Glutamatergic neuron (in vitro differentiated cells): Measurements from ENCODE around the gene PFN3. TPM values are rescaled to one million over a fixed set of nuclear protein-coding genes. Genes with fewer than 3 reads are reported as not detected.

Source experiments
- DNase-seq: peaks from one replicate; pipeline ENCODE4 v3.0.0; 2022
- H3K27ac Mint-ChIP-seq: one replicate; pipeline ENCODE4 v1.8.0; 2020; ENCODE audit warnings: mild to moderate bottlenecking, mixed read lengths, inconsistent platforms; ENCODE audit not compliant: unreplicated experiment
- H3K27me3 Mint-ChIP-seq: one replicate; pipeline ENCODE4 v1.8.0; 2020; ENCODE audit warnings: mild to moderate bottlenecking, moderate library complexity, mixed read lengths, inconsistent platforms; ENCODE audit not compliant: unreplicated experiment
- H3K36me3 Mint-ChIP-seq: one replicate; pipeline ENCODE4 v1.8.0; 2020; ENCODE audit warnings: mild to moderate bottlenecking, mixed read lengths, inconsistent platforms; ENCODE audit not compliant: unreplicated experiment
- H3K4me1 Mint-ChIP-seq: one replicate; pipeline ENCODE4 v1.8.0; 2020; ENCODE audit warnings: mild to moderate bottlenecking, low read depth, mixed read lengths, inconsistent platforms; ENCODE audit not compliant: unreplicated experiment
- H3K4me3 Mint-ChIP-seq: one replicate; pipeline ENCODE4 v1.8.0; 2020; ENCODE audit warnings: mild to moderate bottlenecking, mixed read lengths, inconsistent platforms; ENCODE audit not compliant: unreplicated experiment
- H3K9me3 Mint-ChIP-seq: one replicate; pipeline ENCODE4 v1.8.0; 2020; ENCODE audit warnings: mild to moderate bottlenecking, moderate library complexity, mixed read lengths, inconsistent platforms; ENCODE audit not compliant: unreplicated experiment
- total RNA-seq: library from RNA; stranded (reverse); fragmentation: NEBNext Ultra II Directional; extraction: Animal tissue kit (Norgen Biotek cat#: 25700); gene quantifications from one replicate; pipeline ENCODE4 v1.2.1, GENCODE V29; 2021; ENCODE audit not compliant: unreplicated experiment
- TF ChIP-seq, protein P1 (sequence below): fragments of 200-600 bp; sonication (generic); IDR thresholded peaks from one replicate; pipeline ENCODE4 v1.5.0; 2021; ENCODE audit not compliant: partially characterized antibody, unreplicated experiment

The PFN3 gene
- total RNA-seq, 1 donor from 2014 or later = not detected

DNA sequence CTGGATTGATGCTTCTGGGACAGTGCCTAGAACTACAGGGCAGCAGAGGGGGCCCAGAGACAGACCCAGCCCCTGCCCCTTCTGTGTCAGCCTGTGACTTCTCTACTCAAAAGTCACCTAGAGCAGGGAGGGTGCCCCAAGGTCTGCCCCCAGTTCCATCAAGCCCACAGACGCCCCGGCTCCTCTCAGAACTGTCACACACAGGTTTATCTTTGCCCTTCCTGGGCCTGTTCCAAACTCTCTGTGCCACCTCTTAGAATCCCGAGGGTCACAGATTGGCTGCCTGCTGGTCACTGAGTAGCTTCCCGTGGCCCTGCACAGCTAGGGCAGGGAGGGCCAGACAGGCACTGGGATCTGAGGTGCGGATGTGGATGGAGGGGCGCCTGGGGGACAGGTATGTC, 41.0 kb downstream of the PFN3 start:
- Mint-ChIP-seq H3K4me3 (no peak overlapping the region), H3K27ac (no peak overlapping the region), H3K9me3 (peaks cover 5% of the 10 kb centered on the region), H3K4me1 (peaks cover 1% of the 10 kb centered on the region), H3K36me3 (no peaks in the 10 kb centered on the region), H3K27me3 (peaks cover 2% of the 10 kb centered on the region)
- DNase-seq = no peak
- TF ChIP-seq, protein P1, sequence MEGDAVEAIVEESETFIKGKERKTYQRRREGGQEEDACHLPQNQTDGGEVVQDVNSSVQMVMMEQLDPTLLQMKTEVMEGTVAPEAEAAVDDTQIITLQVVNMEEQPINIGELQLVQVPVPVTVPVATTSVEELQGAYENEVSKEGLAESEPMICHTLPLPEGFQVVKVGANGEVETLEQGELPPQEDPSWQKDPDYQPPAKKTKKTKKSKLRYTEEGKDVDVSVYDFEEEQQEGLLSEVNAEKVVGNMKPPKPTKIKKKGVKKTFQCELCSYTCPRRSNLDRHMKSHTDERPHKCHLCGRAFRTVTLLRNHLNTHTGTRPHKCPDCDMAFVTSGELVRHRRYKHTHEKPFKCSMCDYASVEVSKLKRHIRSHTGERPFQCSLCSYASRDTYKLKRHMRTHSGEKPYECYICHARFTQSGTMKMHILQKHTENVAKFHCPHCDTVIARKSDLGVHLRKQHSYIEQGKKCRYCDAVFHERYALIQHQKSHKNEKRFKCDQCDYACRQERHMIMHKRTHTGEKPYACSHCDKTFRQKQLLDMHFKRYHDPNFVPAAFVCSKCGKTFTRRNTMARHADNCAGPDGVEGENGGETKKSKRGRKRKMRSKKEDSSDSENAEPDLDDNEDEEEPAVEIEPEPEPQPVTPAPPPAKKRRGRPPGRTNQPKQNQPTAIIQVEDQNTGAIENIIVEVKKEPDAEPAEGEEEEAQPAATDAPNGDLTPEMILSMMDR = no peak

- H3K27me3 Mint-ChIP-seq = peaks cover 2% of the 10 kb centered on the region
- H3K9me3 Mint-ChIP-seq = peaks cover 4% of the 10 kb centered on the region
- H3K36me3 Mint-ChIP-seq = no peaks in the 10 kb centered on the region
- peaks cover 1% of the 10 kb centered on the region for H3K4me1 Mint-ChIP-seq
- DNase-seq = no peak
- no peak overlapping the region for H3K4me3 Mint-ChIP-seq
- TF ChIP-seq, protein P1 = no peak
- H3K27ac Mint-ChIP-seq = no peak overlapping the region
Observed at GRCh38 chr5:177358370-177358819, 42.1 kb downstream of the PFN3 start.

DNA sequence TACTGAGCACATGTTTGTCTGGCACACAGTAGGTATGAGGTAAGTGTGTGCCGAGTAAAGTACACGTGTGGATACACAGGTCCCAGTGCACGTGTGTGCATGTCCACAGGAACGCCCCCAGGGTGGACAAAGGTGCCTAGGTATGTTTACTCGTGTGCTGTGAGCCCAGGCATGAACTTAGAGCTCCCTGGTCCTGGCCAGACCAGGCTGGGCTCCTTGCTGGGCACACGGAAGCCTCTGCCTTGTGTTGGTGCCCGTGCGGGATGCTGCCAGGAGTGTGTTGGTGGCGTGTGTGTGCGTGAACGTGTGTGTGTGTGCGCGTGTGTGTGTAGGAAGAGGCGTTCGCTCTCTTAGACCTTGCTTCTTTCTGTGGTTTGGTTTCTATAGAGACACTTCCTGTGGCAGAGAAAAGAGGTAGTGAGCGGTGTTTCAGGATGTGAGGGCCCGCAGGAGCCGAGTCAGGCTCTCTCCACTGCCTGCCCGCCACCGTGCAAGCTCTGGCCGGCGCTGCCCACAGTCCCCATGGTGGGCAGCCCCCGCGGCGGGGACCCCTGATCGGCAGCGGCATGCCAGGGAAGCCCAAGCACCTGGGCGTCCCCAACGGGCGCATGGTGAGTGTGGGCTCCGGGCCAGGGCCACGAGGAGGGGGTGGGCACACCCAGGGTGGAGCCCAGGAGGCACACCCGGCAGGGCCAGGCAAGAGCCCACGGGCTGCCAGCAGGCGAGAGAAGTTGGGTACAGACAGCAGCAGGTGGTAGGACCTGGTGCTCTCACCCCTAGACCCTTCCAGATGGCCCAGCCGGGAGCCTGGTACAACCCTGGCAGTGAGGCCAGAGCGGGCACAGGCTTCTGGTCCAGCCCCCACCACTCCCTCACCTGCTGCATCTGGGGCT, 42.8 kb downstream of the PFN3 start, which contains the start of gene RGS14:
Gene RGS14 (plus strand): TSS at position 466 of the 893 bp plus-strand sequence. CDS start 101 bp downstream, at position 567.
- H3K36me3 Mint-ChIP-seq = no peaks in the 10 kb centered on the region
- H3K4me3 Mint-ChIP-seq = no peak within 1 kb of the TSS
- TF ChIP-seq, protein P1 = no peak
- H3K9me3 Mint-ChIP-seq = peaks cover 4% of the 10 kb centered on the region
- peak within 1 kb of the TSS; percentile 50 for H3K27ac Mint-ChIP-seq
- no peak for DNase-seq
- H3K4me1 Mint-ChIP-seq = peaks cover 1% of the 10 kb centered on the region
- peaks cover 2% of the 10 kb centered on the region for H3K27me3 Mint-ChIP-seq

GRCh38 chr5:177357146-177357458, 43.4 kb downstream of the PFN3 start:
- H3K27me3 Mint-ChIP-seq = peaks cover 2% of the 10 kb centered on the region
- H3K27ac Mint-ChIP-seq = no peak overlapping the region

More at GRCh38 chr5:177357146-177357458, 43.4 kb downstream of the PFN3 start:
- no peak for DNase-seq
- TF ChIP-seq, protein P1 = no peak
- H3K9me3 Mint-ChIP-seq = peaks cover 4% of the 10 kb centered on the region
- H3K4me3 Mint-ChIP-seq = no peak overlapping the region
- H3K4me1 Mint-ChIP-seq = peaks cover 1% of the 10 kb centered on the region
- H3K36me3 Mint-ChIP-seq = no peaks in the 10 kb centered on the region
